Measurements from ENCODE around the gene COLEC11. TPM values are rescaled to one million over a fixed set of nuclear protein-coding genes. Genes with fewer than 3 reads are reported as not detected.

COLEC11 gene
- total RNA-seq, 1 experiment from 2014 or later, result 0.39 TPM

DNA sequence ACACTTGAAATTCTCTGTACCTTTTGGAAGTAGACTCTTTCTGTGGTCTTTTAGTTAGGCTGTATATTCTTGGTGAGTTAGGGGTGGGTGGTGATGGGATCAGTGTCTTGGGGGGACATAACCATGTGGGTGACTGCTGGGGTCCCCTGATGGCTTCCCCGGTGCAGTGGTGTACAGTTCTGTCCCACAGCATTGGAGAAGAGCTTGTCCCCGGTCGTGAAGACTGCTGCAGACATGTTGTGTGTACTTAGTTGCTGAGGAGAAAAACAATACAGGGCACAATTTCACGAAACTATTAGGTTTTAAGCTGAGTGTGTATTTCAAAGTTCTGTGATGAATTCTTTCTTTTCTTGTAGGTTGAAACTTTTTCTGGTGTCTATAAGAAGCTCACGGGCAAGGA lies 14.5 kb upstream of the COLEC11 start:
- no peak for DNase-seq
- H3K14ac ChIP-seq (ENCODE audit: insufficient read depth, low read length), result no peak overlapping the region
- no peak overlapping the region for H2BK5ac ChIP-seq (ENCODE audit: insufficient read length, low read length)
- Mint-ChIP-seq H3K4me1 (peaks cover 25 to 33% of the 10 kb centered on the region in 2 experiments), H3K27ac (no peak overlapping the region; a peak in 1 of 7 replicates), H3K27me3 (ENCODE audit: low read depth) (no peaks in the 10 kb centered on the region), H3K4me3 (no peak overlapping the region), H3K9me3 (peaks cover 0 to 1% of the 10 kb centered on the region in 2 experiments; a peak in 1 of 5 replicates), H3K36me3 (ENCODE audit: insufficient read depth in 1 of 3, low read depth in 3 of 3) (peaks cover 54 to 88% (median 74%) of the 10 kb centered on the region in 3 experiments)
- WGBS (ENCODE audit: extremely low coverage, insufficient read length, low lambda C conversion rate), result no CpG with 5 or more reads among the region's 5 CpGs
- H2BK120ac ChIP-seq (ENCODE audit: low read depth, low read length, poor library complexity, severe bottlenecking), result no peak overlapping the region
- H2BK15ac ChIP-seq (ENCODE audit: low read depth, low read length), result no peak overlapping the region
- no peak overlapping the region for H4K8ac ChIP-seq (replicated peaks; ENCODE audit: insufficient read length, low read depth, low read length)
- no peak overlapping the region for H2AFZ ChIP-seq (ENCODE audit: low read length)
- H3K79me1 ChIP-seq (ENCODE audit: insufficient read depth, low read depth, low read length, poor library complexity, severe bottlenecking), result peaks cover 9% of the 10 kb centered on the region
- H2BK20ac ChIP-seq (ENCODE audit: low read depth, low read length, poor library complexity, severe bottlenecking), result no peak overlapping the region
- H3K23me2 ChIP-seq (ENCODE audit: insufficient read length, low read depth, low read length, poor library complexity, severe bottlenecking), result peaks cover 3% of the 10 kb centered on the region
- no peaks in the 10 kb centered on the region for H4K20me1 ChIP-seq (ENCODE audit: control insufficient read depth, insufficient read depth, insufficient read length)
- no peak overlapping the region for H4K91ac ChIP-seq (ENCODE audit: insufficient read length, low read depth, low read length)
- H3K4ac ChIP-seq (ENCODE audit: low read depth, low read length), result no peak overlapping the region
- TF ChIP-seq, protein P1, sequence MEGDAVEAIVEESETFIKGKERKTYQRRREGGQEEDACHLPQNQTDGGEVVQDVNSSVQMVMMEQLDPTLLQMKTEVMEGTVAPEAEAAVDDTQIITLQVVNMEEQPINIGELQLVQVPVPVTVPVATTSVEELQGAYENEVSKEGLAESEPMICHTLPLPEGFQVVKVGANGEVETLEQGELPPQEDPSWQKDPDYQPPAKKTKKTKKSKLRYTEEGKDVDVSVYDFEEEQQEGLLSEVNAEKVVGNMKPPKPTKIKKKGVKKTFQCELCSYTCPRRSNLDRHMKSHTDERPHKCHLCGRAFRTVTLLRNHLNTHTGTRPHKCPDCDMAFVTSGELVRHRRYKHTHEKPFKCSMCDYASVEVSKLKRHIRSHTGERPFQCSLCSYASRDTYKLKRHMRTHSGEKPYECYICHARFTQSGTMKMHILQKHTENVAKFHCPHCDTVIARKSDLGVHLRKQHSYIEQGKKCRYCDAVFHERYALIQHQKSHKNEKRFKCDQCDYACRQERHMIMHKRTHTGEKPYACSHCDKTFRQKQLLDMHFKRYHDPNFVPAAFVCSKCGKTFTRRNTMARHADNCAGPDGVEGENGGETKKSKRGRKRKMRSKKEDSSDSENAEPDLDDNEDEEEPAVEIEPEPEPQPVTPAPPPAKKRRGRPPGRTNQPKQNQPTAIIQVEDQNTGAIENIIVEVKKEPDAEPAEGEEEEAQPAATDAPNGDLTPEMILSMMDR (conservative IDR thresholded peaks at IDR 0.05), result no peak
- no peak overlapping the region for H3T11ph ChIP-seq (ENCODE audit: low read length)
- H4K5ac ChIP-seq (ENCODE audit: insufficient read length, low read depth, low read length), result no peak overlapping the region
- H3K27ac ChIP-seq (ENCODE audit: insufficient read length, low read depth, low read length), result no peak overlapping the region
- H3K56ac ChIP-seq (ENCODE audit: insufficient read length, low read depth, low read length), result no peak overlapping the region
- no peak overlapping the region for H3K9ac ChIP-seq (ENCODE audit: extremely low read depth, insufficient read length, low read length)
- H2AK5ac ChIP-seq (ENCODE audit: insufficient read length, low read length), result no peak overlapping the region
- peaks cover 17% of the 10 kb centered on the region; the same call in 1 of the 2 replicates for H3K79me2 ChIP-seq (ENCODE audit: insufficient read depth, low read length)
- H3K4me1 ChIP-seq (ENCODE audit: insufficient read depth, low read length), result no peaks in the 10 kb centered on the region; the same call in 1 of the 2 replicates
- H3K27me3 ChIP-seq (ENCODE audit: insufficient read depth, low read length), result no peaks in the 10 kb centered on the region
- H3K18ac ChIP-seq (ENCODE audit: insufficient read length, low read depth, low read length), result no peak overlapping the region
- no peak overlapping the region for H3K23ac ChIP-seq (ENCODE audit: insufficient read length, low read depth, low read length)
- no peak overlapping the region for H3K4me2 ChIP-seq (ENCODE audit: insufficient read depth, insufficient read length, low read length)
- no peaks in the 10 kb centered on the region for H3K9me3 ChIP-seq (ENCODE audit: control insufficient read depth, low read depth, low read length)
- H2BK12ac ChIP-seq (ENCODE audit: insufficient read length, low read depth, low read length), result no peak overlapping the region

Measured in H9 (cell line).